Stimulated activated CD4-positive, alpha-beta T cell treated with anti-CD3 and anti-CD28 coated beads, Interleukin-4, amount 100 ng/mL, for 4 hours (primary cell): ENCODE results near the gene MRPS2.

Experiments
- DNase-seq, 2 experiments: peaks; one replicate each; pipeline ENCODE4 v3.0.0-alpha.2; 2020

The MRPS2 gene

DNA sequence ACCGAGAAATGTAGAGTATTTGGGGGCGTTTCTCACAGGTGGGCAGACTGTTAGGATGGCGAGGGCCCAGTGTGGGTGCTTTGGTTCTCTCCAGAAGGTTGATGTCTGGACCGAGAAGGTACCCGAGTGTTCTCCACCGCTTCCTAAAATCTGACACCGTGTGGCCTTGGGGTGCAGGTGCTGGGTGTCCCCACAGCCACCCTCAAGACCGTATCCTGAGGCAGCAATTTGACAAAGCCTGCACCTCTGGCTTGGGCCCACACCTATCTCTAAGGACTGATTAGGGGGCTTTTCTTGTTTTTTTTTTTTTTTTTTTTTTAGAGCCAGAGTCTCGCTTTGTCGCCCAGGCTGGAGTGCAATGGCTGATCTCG, 19.6 kb upstream of the MRPS2 start:
- DNase-seq, result no peak

DNA sequence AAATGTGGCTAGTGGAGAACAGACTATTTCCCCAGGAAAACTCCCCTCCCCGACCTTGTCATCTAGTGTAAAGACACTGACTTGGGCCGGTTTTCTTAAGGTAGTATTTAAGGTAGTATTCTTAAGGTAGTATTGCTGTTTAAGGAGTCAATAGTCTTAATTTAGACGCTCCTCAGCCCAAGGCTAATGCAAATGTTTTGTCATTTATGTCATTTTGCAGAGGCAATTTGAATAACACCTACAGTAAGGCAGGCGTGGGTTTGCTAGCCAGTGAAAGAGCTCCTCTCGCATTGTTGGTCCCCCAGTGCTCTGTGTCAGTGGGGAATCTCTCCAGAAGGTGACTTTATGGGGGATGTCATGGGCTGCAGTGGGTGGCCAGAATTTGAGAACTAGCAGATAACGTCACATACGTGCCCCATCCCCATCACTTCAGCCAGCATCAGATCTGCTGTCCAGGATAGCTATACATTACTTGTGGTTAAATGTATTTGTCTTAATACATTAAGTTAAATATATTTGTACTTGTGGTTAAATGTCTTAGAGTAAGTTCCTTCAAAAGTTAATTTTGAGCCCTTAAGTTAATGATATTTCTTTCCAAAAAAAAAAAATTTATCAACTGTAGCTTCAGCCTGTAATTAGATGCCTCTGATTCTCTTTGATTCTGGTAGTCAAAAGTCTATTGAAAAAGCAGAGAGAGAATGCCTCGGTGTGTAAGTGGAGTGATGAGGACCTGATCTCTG, 18.3 kb upstream of the MRPS2 start:
- no peak for DNase-seq

DNA sequence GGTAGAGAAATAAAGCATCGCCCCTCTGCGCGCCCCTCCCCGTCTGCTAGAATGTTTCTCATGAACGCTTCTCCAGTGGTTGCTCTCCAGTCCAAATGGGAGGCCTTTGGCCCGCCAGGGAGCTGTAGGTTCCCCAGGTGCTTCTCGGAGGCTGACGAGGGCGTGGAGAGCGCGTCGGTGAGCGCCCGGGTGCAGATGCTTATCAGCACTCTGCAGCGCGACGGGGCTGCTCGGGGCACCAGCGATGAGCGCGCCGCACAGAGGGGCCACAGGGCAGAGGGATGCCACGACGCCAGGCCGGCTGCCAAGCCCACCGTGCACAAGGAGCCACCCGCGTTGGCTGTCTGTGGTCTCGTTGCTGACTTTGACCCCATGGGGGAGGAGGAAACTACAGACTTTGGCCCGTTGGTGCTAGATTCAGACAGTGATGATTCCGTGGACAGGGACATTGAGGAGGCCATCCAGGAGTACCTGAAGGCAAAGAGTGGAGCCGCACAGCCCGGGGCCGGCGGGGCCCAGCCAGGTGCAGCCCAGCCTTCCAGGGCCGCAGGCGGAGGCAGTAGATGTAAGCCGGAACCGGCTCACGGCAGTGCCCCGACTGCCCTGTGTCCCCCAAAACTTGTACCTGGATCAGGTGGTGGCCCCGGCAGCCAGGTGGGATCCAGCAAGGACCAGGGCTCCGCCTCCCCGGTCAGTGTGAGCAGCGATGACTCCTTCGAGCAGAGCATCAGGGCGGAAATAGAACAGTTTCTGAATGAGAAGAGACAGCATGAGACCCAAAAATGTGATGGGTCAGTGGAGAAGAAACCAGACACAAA, 15.8 kb upstream of the MRPS2 start:
- no peak for DNase-seq

DNA sequence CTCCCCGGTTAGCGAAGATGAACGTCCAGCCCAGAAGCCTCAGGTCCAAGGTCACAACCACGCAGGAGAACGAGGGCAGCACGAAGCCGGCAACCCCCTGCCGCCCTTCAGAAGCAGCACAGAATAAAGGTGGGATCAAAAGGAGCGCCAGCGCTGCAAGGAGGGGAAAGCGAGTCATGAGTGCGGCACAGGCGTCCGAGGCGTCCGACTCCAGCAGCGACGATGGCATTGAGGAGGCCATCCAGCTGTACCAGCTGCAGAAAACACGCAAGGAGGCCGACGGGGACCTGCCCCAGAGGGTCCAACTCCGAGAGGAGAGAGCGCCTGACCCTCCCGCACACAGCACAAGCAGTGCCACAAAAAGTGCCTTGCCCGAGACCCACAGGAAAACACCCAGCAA, 15.1 kb upstream of the MRPS2 start:
- no peak for DNase-seq

DNA sequence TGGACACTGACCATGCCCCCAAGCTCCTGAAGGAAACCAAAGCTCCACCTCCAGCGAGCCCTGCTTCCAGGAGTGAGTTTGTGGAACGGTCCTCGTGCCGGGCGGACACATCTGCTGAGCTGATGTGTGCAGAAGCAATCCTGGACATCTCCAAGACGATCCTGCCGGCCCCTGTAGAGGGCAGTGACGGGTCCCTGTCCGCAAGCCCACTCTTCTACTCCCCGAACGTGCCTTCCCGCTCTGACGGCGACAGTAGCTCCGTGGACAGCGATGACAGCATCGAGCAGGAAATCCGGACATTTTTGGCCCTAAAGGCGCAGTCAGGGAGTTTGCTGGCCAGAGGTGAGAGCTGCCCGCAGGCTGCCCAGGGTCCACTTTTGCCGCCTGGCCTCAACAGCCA, 14.7 kb upstream of the MRPS2 start:
- no peak for DNase-seq

DNA sequence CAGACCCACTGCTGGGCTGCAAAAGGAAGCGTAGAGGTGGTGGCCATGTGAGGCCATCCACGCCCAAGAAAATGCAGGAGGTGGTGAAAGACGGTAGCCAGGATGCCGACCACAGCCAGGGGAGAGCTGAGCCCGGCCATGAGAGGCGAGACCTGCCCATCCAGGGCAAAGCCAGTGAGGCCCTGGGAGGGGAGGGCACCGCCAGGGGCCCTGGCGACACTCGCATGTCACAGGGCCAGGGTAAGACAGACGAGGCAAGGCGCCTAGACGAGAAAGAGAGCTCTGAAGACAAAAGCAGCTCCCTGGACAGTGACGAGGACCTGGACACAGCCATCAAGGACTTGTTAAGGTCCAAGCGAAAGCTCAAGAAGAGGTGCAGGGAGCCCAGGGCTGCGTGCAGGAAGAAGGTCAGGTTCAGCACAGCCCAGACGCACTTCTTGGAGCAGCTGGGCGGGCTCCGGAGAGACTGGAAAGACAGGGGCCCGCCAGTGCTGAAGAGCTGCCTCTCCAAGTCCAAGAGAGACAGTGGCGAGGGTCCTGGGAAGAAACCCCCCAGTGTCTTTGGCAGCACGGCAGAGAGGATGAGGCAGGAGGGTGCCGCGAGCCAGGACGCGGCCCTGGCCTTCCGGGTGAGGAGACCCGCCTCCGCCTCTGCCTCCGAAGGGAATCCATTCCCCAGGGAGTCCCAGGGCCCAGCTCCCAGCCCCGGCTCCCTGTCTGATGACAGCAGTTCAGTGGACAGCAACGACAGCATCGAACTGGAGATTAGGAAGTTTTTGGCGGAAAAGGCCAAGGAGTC, 14.0 kb upstream of the MRPS2 start:
- no peak for DNase-seq

DNA sequence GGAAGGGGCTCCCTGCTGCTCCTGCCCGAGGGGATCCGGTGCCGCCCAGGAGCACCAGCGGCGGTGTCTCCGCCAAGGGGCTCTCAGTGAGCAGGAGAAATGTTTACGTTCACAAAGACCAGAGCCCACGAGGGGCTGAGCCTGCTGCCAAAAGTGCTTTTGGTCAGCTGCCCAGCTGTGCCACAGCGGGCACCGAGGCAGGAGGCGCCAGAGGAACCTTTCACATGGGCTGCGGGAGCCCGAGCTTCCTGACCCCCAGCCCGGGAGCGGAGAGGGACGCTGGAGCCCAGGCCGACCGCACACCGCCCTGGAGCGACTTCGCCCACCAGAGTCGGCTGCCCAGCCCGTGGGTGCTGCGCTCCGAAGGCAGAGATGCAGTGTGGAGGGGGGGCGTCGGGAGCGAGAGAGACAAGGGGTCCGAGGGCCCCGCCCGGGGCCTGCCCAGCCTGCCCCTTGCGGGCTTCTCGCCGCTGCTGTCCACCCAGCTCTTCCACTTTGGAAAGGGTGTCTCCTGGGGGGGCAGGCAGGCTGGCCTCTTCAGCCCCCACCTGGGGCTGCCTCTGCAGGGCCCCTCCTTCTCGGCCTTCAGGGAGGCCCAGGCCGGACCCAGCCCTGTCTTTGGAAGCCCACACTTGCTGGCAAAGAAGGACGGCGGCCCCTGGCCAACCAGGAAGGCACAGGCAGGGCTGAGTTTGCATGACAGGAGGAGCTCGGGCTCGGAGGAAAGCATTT, 13.0 kb upstream of the MRPS2 start:
- no peak for DNase-seq

DNA sequence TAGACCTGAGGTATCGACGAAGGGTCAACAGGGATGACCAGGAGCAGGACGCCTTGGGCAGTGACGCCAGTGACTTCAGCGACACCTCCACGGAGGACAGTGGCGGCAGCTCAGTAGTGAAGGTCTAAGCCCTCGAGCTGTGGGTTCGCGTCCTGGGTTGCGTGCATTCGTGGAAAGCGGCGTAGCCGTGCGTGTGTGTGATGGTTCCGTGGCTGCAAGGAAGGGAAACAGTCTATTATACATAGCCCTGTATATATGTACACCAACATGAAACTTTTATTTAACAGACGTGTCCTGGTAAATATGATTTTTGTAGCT, 12.5 kb upstream of the MRPS2 start:
- DNase-seq, result no peak

DNA sequence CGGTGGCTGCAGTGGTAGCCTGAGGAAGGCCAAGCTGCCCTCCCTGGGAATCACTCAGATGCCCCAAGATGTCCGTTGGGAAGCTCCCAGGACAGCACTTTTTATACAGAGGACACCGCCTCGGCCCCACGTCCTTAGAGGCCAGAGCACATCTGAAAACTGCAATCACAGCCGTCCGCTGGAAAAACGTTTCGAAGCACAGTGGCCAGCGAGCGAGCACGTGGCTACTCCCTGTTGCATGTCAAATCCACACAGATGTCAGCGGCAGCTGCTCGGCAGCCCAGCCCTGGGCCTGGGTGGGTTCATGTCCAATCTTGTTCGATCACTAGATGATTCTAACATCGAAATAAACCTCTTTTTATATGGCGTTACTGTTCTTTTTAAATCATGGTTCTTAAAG, 12.0 kb upstream of the MRPS2 start:
- no peak for DNase-seq

DNA sequence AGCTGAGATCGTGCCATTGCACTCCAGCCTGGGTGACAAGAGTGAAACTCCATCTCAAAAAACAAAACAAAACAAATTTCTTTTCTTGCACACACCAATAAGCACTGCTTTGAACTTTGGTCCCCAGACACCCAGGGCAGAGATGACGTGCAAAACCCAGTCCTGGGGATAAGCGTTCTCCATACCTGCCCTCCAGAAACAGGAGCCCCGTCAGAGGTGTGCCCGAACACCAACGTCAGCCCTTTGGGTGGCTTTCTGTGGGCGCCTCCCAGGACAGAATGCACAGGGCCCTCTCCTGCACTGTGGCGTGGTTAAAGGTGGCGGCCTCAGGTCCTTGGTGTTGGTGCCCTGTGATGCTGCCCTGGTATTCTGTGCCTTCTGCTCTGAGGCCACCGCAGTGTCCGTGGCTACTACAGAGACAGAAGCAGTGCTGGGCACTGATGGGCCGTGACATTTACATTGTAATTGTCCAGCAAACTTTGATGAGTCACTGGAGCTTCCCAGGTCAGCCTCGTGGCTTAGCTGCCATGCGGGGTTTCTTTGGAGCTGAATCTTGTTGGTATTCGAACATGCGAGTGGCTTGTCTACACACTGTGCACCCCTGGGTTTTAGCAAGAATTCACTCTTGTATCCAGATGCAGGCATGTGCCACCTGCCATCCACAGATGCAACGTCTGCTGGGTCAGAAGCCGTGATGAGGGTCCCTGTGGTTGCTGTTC, 11.1 kb upstream of the MRPS2 start:
- DNase-seq, result no peak

DNA sequence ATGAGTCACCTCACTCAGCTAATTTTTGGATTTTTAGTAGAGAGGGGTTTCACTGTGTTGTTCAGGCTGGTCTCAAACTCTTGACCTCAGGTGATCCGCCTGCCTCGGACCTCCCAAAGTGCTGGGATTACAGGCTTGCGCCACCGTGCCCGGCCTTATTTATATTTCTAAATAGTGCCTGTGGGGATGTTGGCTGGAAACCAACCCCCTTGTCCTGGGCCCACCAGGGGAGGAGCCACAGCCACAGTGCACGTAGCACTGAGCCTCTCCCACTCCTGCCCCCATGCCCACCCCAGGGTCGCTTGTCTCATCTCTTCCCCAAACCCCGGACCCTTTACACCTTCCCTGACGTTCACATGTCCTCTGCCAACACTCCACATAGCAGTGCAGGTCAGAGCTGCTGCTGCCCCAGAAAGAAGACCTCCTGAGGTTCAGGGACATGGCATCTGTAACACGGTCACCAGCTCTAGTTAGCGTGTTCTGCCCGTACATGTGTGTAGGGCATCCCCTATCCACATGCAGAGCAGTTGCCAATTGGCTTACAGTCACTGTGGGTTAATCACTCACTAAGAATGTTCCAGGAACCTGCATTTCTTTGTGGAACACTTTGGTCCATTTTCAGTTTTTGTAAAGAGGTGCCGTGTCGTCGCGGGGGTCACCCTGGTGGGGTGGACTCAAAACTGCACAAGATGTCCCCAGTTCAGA, 10.2 kb upstream of the MRPS2 start:
- DNase-seq, result no peak

DNA sequence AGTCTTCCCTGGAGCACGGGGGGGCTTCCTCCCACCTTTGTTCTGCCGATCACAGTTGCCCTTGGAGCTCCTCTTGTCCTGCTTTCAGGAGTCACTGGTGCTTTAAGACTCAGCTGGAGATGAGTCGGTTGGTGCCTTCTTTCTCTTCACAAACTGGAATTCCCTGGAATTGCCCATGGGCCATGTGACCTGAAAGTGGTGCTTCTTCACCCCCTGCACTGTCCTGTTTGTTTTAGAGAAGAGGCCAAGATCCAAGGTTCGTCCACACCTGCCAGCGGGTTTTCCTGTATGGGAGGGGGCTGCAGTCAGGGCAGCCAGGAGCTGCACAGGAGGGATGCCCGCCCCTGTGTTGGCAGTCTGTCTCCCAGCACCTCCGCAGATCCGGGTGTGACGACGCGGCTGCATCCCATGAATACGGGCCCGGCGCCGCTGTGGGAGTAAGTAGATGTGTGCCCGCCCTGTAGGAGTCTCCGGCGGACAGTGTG, 9.5 kb upstream of the MRPS2 start:
- no peak for DNase-seq

DNA sequence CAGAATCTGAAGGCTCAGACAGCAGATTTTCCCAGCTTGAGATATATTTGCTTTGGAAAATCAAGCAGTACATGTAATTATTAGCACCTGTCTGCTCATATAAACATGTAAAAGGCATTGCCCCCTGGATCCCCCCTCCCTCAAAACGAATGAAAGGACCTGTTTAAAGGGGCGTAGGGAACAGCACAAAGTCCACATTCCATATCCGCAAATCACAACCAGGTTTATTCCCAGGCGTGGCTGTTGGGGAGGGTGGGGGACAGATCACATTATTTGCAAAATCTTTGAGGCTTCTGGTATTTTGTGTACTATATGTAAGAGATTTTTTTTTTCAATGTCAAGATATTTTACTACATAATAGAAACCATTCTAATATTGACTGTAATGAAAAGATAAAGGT, 8.7 kb upstream of the MRPS2 start:
- no peak for DNase-seq

DNA sequence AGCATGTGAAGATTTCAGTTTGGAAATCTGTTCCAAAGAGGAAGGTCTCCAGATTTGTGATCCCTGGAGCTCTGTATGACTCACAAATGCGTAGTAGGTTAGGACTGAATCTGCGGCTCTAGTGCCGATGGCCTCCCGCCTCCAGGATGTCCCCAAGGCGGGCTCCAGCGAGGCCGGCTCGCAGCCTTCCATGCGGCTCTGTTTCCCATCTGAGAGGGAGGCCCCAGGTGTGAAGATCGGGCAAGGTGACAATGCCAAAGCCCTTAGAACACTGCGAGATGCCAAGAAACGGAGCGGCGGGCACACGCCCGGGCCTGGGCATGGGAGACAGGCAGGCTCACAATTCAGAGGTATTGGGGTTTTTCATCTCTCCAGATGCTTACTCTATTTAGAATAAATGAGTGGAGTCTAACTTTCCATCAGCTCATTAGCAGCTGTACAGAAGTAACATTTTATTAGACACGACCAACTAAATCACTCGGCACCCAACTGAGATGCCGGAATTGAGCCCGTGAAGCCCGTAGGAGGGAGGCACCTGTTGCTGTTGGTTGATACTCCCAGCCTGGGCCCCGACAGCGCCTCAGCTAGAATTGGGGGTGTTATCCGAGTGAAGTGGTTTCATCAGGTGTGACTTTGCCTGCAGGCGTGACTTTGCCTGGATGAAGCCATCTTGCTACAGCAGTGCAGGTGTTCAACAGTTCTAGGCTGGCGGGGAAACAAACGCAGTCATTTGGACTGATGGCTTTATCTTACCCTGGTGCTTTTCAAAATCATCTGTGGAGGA, 7.4 kb upstream of the MRPS2 start:
- DNase-seq, result no peak

DNA sequence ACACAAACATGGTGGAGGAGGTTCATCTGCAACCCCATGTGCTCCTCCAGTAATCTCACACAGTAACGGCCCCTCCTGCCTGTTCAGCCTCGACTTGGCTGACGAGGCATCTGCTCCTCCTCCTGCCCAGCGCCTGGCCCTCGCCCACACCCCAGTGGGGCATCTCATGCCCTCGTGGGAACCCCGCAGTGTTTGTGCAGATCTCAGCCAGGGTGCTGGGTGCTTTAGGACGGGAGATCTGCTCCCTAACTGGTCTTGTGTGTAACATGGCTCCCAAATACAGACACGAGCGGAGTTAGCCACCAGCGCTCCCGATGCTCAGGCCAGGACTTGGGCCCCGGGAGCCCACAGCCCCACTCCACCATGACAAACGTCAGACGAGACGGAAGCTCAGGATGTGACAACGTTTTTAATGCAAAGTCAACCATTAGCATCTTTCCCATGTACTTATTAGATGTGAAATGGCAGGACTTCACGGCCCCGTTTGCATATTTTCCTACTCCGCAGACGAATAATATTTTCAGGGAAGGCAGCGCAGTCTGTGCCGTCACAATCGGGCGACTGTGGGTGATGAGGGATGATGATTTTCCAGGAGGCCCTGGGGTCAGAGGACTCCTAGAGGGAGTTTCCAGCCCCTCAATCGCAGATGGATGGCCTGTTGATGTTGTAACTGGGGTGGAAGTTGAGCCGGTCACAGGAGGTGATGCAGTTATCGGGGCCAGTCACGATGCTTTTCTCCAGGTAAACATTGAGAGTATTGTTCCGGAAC, 5.5 kb upstream of the MRPS2 start:
- DNase-seq, result no peak

DNA sequence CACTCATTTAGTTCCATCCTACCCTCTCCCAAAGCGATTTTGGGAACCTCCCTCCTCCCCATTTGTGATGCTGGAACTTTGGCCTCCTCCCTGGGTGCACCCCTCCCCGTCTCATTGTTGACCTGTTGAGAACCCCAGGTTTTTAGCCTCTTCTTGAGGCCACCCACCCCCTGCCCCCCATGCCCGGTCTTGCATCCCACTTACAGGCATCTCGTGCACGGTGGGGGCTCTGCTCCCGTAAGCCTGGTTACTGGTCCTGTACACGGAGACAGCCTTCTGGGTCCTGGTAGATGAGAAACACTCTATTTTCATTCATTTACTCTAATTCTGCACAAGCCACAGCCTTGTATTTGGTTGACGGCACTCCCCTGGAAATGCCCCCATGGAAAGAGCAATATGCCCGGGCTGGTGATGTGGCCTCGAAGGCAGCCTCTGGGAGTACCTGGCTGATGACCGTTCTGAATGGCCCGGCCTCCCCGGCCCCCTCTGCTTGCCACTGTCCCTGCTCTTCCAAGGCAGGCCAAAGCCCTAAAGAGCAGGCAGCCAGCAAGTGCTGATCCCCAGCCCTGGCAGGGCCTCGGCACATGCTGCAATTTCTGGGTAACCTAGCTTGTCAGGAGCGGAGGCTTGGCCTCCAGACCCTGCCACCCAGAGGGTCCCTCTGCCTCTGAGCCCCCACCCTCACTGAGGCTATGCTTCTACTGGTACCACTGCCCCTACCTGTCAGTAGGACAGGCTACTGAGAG, 1.9 kb upstream of the MRPS2 start:
- DNase-seq, result no peak

DNA sequence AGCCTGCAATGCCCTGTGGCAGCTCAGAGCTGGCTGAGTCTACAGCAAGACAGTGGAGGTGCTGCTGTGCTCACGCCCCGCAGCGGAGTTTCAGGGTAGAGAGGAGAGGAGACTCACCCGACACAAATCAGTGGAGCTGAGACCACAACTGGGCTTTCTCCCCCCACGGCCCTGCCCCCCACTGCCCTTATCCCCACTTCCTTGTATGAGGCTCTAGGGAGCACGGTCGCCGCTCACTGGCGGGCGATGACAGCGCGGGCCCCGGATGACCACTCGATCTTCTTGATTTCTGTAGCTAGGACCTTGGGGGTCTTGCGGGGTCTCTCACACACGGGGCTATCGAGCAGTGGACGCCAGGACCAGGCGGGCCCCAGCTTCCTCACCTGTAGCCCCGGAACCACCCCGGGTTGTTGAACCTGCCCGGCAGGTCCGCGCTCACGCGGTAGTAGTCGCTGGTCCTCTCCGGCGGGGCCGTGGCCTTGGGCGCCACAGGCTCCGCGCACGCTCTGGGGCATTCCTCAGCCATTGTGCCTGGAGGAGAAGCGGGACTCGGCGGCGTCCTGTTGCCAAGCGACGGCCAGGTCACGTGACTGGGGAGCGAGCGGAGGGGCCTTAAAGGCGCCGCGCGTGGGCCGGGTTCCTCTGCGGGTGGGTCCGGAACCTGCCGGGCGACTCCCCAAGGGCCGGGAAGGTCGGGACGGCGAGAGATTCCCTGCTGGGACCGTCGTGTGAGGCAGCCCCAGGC, 984 bp upstream of the MRPS2 start:
- peak; percentile 85 to 89 for DNase-seq

DNA sequence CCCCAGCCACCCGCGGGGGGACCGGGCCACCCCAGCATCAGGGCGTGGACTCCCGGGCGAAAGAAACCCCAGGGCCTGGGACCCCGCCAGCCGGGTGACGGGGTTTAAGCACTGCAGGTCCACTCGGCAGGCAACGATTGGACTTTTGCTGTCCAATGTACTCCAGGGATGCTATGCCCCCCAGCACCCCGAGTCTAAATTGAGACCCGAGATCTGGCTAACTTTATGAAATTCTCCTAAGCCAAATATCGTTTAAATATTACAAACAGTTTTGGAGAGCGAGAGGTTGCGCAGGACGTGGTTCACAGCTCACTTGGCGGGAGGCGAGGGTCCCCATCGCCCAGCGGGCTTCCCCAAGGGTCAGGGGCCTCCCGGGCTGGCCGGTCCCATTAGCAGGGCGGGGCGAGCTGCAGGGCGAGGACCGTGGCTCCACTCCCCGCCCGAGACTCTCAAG, 384 bp upstream of the MRPS2 start:
- DNase-seq, result no peak
